ENCODE results near the gene CDKN2B-AS1.

The CDKN2B-AS1 gene

DNA sequence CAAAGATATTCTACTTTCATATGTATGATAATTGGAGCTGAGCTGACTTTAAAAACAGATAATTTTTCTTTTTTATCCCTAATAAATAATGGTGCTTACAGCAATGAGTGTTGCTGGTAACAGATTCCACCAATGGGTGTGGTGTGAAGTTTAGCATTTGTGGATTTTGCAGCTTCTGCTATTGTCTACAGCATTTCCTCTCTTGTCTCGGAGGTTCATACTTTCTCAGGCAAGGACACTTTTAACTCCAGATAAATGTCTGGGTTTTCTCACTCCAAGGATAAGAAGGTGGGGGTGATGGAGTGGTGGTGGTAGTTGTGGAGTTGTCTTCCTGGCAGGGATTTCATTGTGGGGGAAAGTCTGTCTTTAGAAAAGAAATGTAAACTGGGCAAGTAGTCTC is 134.5 kb downstream of the CDKN2B-AS1 start:
- H3K4me3 ChIP-seq (ENCODE audit: low read depth, low read length) = no peak overlapping the region
- DNase-seq (ENCODE audit: low read depth) = no peak
- TF ChIP-seq, protein P1, sequence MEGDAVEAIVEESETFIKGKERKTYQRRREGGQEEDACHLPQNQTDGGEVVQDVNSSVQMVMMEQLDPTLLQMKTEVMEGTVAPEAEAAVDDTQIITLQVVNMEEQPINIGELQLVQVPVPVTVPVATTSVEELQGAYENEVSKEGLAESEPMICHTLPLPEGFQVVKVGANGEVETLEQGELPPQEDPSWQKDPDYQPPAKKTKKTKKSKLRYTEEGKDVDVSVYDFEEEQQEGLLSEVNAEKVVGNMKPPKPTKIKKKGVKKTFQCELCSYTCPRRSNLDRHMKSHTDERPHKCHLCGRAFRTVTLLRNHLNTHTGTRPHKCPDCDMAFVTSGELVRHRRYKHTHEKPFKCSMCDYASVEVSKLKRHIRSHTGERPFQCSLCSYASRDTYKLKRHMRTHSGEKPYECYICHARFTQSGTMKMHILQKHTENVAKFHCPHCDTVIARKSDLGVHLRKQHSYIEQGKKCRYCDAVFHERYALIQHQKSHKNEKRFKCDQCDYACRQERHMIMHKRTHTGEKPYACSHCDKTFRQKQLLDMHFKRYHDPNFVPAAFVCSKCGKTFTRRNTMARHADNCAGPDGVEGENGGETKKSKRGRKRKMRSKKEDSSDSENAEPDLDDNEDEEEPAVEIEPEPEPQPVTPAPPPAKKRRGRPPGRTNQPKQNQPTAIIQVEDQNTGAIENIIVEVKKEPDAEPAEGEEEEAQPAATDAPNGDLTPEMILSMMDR (IDR thresholded peaks at IDR 0.05; ENCODE audit: insufficient read depth, low read depth, low read length, missing control alignments) = no peak

DNA sequence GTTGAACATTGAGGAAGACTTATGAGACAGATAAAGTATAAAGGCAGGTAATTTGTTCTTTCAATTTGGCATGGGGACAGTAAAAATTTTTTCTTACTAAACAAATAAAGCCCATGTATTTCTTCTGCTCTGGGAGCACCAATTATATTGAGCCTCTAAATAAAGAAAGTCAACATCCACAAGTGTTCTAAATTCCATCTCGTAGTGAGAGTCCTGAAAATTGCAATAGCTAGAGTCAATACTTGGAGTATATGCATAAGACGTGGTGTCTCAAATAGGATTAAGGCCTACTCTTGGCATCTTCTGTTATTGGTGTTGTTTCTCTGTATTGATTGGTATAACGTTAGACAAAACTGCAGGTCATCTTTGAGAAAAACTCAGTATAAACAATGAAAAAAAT is 135.0 kb downstream of the CDKN2B-AS1 start:
- TF ChIP-seq, protein P1 (IDR thresholded peaks at IDR 0.05; ENCODE audit: insufficient read depth, low read depth, low read length, missing control alignments) = no peak
- no peak for DNase-seq (ENCODE audit: low read depth)
- H3K4me3 ChIP-seq (ENCODE audit: low read depth, low read length) = no peak overlapping the region

DNA sequence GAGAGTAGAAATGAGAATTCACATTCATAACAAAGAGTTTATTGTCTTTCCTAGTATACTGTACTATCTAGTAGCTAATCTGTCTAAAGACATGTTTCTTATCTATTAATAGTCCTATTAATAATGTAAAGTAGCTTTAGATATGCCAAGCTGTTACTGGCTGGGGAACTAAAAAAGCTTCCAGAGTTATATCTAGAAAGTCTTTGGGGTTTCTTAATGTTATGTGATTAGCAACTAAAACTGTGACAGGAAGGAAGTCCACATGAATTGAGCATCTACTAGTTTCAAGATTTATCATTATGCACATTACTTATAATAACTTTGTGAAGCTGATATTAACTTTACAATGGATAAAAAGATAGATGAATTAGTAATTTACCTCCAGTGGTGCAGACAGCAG is 137.2 kb downstream of the CDKN2B-AS1 start:
- H3K4me3 ChIP-seq (ENCODE audit: low read depth, low read length) = no peak overlapping the region
- TF ChIP-seq, protein P1 (IDR thresholded peaks at IDR 0.05; ENCODE audit: insufficient read depth, low read depth, low read length, missing control alignments) = no peak

DNA sequence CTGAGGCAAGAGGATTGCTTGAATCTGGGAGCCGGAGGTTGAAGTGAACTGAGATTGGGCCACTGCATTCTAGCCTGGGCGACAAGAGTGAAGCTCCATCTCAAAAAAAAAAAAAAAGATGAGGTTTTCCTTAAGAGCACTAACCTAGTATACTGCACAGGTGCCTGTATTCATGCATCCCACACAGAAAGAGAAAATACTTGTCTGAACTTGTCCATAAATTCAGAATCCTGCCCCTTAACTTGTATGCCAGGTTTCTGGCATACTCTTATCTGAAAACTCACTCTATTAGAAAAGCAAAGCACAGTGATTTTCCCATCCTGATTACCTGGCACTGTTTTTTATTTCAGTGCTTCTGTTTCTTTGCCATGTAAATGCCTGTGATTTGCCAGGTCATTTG is 139.8 kb downstream of the CDKN2B-AS1 start:
- no peak for DNase-seq (ENCODE audit: low read depth)
- no peak overlapping the region for H3K4me3 ChIP-seq (ENCODE audit: low read depth, low read length)
- TF ChIP-seq, protein P1 (IDR thresholded peaks at IDR 0.05; ENCODE audit: insufficient read depth, low read depth, low read length, missing control alignments) = no peak

More for the DNA sequence above, 137.2 kb downstream of the CDKN2B-AS1 start:
- DNase-seq (ENCODE audit: low read depth) = no peak

DNA sequence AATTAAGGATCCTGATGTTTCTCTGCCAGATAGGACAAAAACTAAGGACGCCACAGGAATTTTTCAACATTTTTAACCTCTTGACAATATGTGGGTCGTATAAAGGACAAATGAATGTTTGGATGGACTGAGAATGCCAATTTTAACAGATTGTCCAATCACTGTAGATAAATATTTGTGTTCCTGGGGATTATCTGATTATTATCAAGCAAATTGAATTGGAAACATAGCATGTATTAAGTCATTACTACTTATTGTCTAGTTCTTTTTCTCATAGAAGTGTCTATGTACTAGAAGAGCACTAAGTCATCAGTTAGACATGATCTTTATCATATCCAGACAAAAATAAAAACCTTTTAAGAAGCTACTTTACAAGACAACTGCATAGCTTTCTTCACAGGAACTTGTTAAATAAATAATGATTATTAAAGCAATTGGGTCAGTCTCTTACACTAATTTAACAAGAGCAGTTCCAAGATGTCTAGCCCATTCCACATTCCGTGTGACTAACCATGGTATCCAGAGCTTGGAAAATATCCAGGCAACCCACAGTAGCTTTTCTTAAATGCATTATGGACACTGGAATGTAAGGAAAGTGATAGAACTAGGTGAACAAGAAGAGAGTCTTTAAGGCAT is 142.0 kb downstream of the CDKN2B-AS1 start:
- DNase-seq (ENCODE audit: low read depth) = no peak
- H3K4me3 ChIP-seq (ENCODE audit: low read depth, low read length) = no peak overlapping the region
- TF ChIP-seq, protein P1 (IDR thresholded peaks at IDR 0.05; ENCODE audit: insufficient read depth, low read depth, low read length, missing control alignments) = no peak

DNA sequence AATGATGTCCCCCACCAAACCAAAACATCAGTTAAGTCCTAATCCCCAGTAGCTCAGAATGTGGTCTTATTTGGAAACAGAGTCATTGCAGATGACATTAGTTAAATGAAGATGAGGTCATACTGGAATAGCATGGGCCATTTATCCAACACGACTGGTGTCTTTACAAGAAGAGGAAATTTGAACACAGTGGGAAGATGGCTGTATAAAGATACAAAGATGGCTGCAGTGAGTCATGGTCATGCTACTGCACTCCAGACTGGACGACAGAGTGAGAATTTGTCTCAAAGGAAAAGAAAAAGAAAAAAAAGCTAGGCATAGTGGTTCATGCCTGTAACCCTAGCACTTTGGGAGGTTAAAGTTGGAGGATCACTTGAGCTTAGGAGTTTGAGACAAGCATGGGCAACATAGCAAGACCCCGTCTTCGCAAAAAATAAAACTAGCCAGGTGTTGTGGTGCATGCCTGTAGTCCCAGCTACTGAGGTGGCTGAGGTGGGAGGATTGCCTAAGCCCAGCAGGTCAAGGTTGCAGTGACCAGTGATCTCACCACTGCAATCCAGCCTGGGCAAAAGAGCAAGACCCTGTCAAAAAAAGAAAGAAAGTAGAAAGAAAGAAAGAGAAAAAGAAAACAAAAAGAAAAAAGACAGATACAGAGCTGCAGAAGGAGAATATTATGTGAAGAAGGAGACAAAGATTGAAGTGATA is 144.5 kb downstream of the CDKN2B-AS1 start:
- TF ChIP-seq, protein P1 (IDR thresholded peaks at IDR 0.05; ENCODE audit: insufficient read depth, low read depth, low read length, missing control alignments) = no peak
- H3K4me3 ChIP-seq (ENCODE audit: low read depth, low read length) = no peak overlapping the region
- DNase-seq (ENCODE audit: low read depth) = no peak
